Esophagus squamous epithelium (tissue), 5 donors: ENCODE measurements around the gene TMEM240. TPM values are rescaled to one million over a fixed set of nuclear protein-coding genes. Genes with fewer than 3 reads are reported as not detected.
"Not testable (repeated sequence)": the region's sequence is repeated elsewhere in the genome, so short reads cannot be mapped to it uniquely, and the experiment has no call there.

Experiments used
- DNase-seq: peaks from one replicate; lab custom pipeline; 2025; lab: John Stamatoyannopoulos, UW
- H3K27ac ChIP-seq, 4 donors: fragments of 200-600 bp; sonication (generic); one replicate each; pipeline ENCODE4 v1.5.1; 2016 to 2019; ENCODE audit warnings: mild to moderate bottlenecking in 1 of 4
- H3K27me3 ChIP-seq, 4 donors: fragments of 200-600 bp; sonication (generic); 1 replicate in 3 of 4; 2 replicates in 1 of 4; pipeline versions ENCODE4 v1.5.1 to v1.6.0; 2017 to 2021; ENCODE audit warnings: antibody characterized with exemption in 1 of 4
- H3K36me3 ChIP-seq, 3 donors: fragments of 200-600 bp; sonication (generic); one replicate each; pipeline ENCODE4 v1.5.1; 2016 to 2019
- H3K4me1 ChIP-seq, 3 donors: fragments of 200-600 bp; sonication (generic); one replicate each; pipeline ENCODE4 v1.5.1; 2017 to 2019
- H3K4me3 ChIP-seq, 4 donors: fragments of 200-600 bp; sonication (generic); 1 replicate in 3 of 4; 2 replicates in 1 of 4; pipeline ENCODE4 v1.5.1; 2016 to 2019; ENCODE audit warnings: mild to moderate bottlenecking in 2 of 4, moderate library complexity in 1 of 4
- H3K9me3 ChIP-seq, 3 donors: fragments of 200-600 bp; sonication (generic); one replicate each; pipeline ENCODE4 v1.5.1; 2016 to 2019
- POLR2A ChIP-seq, 4 donors: fragments of 450-650 bp; IDR thresholded peaks; one replicate each; pipeline ENCODE4 v1.6.1; 2017; ENCODE audit warnings: antibody characterized with exemption in 4 of 4, mild to moderate bottlenecking in 4 of 4, moderate library complexity in 3 of 4
- WGBS, 2 donors: methylation state at CpG; one replicate each; pipeline ENCODE4 v1.1.5; 2018; 5-methylcytosine and 5-hydroxymethylcytosine counted together
- intact Hi-C: fragments of 100-400 bp; cut with DNase I; formaldehyde crosslinking; loops from one replicate; pipeline ENCODE4 v1.15.0; 2022
- total RNA-seq, 4 donors: library from RNA; depleted of rRNA; stranded (reverse); fragments of >200 nt; gene quantifications; one replicate each; pipeline ENCODE4 v1.1.0, GENCODE V29; 2016
- TF ChIP-seq, protein P1 (sequence below), 6 experiments: fragments of 450-650 bp in 4 of 6; fragments of 200-600 bp in 2 of 6; sonication (generic) in 2 of 6; IDR thresholded peaks; one replicate each; pipeline ENCODE4 v1.5.1; 2016 to 2019; ENCODE audit warnings: antibody characterized with exemption in 6 of 6, mild to moderate bottlenecking in 4 of 6, moderate library complexity in 4 of 6
- donor health status: DM: yes; HTN: yes; CAD: no.

Gene TMEM240
- total RNA-seq, 4 donors from 2014 or later, result 2.7 TPM; not detected in 3

DNA sequence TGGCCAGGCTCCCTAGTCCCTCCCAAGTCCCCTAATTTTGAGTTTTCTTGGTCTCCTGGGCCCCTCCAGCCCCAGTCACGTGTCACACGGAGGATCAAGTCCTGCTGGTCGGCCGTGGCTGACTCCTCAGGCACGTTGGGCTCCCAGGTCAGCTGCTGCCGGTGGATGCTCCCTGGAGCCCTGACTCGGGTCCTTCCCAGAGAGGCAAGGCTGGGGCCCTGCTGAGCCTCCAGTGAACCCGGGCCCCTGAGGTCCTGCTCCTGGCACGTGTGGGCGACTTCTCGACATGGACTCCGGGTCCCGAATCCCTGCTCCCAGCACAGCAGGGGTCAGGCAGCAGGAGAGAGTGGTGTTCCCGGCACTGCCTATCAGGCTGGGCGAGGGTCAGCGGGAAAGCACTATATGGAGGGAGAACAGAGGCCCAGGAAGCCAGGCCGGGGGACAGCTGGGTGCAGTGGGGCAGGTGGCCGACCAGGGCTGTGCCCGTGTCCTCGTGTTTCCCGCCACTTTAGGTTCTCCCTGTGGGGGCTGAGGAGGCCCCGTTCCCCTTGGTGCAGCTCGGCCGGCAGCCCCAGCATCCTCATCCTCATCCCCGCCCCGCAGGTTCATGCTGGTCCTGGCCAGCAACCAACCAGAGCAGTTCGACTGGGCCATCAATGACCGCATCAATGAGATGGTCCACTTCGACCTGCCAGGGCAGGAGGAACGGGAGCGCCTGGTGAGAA lies 13.2 kb downstream of the TMEM240 start:
- intact Hi-C loops, result no loop called here
- peaks cover 0 to 14% (median 10%) of the 10 kb centered on the region in 3 donors for H3K9me3 ChIP-seq
- H3K27me3 ChIP-seq, result no peaks in the 10 kb centered on the region
- H3K4me1 ChIP-seq, result no peaks in the 10 kb centered on the region
- H3K4me3 ChIP-seq, result no peak overlapping the region
- peaks cover 7 to 87% (median 8%) of the 10 kb centered on the region in 3 donors for H3K36me3 ChIP-seq
- TF ChIP-seq, protein P1, sequence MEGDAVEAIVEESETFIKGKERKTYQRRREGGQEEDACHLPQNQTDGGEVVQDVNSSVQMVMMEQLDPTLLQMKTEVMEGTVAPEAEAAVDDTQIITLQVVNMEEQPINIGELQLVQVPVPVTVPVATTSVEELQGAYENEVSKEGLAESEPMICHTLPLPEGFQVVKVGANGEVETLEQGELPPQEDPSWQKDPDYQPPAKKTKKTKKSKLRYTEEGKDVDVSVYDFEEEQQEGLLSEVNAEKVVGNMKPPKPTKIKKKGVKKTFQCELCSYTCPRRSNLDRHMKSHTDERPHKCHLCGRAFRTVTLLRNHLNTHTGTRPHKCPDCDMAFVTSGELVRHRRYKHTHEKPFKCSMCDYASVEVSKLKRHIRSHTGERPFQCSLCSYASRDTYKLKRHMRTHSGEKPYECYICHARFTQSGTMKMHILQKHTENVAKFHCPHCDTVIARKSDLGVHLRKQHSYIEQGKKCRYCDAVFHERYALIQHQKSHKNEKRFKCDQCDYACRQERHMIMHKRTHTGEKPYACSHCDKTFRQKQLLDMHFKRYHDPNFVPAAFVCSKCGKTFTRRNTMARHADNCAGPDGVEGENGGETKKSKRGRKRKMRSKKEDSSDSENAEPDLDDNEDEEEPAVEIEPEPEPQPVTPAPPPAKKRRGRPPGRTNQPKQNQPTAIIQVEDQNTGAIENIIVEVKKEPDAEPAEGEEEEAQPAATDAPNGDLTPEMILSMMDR (IDR thresholded peaks at IDR 0.05), result no peak
- no peak for TF ChIP-seq POLR2A (IDR thresholded peaks at IDR 0.05)
- no peak for DNase-seq
- 91% methylated on average over 6 to 18 of the region's 31 CpGs for whole genome bisulfite sequencing, 2 donors
- H3K27ac ChIP-seq, result no peak overlapping the region

DNA sequence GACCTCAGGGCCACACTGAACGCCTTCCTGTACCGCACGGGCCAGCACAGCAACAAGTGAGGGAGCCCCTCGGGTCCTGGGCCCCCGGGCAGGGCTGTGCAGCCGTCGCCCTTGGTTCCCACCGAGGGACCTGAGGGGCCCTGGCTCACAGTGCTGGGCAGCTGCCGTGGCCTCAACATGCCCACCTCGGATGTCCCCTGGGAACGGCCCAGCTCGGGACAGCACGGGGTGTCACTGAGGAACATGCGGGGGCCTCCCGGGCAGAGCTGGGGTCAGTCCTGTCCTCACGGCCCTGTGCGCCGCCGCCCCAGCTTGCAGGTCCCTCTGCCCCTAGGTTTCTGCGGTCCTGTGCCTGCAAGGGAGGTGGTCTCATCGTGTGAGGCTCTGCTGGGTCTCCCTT lies 13.9 kb downstream of the TMEM240 start:
- intact Hi-C loops, DNase-seq, H3K4me3 ChIP-seq, H3K9me3 ChIP-seq, H3K27ac ChIP-seq, H3K27me3 ChIP-seq, H3K4me1 ChIP-seq: not testable (repeated sequence)
- no CpG with 5 or more reads among the region's 21 CpGs for WGBS, 2 donors
- H3K36me3 ChIP-seq, result peaks cover 7 to 91% (median 8%) of the 10 kb centered on the region in 3 donors

DNA sequence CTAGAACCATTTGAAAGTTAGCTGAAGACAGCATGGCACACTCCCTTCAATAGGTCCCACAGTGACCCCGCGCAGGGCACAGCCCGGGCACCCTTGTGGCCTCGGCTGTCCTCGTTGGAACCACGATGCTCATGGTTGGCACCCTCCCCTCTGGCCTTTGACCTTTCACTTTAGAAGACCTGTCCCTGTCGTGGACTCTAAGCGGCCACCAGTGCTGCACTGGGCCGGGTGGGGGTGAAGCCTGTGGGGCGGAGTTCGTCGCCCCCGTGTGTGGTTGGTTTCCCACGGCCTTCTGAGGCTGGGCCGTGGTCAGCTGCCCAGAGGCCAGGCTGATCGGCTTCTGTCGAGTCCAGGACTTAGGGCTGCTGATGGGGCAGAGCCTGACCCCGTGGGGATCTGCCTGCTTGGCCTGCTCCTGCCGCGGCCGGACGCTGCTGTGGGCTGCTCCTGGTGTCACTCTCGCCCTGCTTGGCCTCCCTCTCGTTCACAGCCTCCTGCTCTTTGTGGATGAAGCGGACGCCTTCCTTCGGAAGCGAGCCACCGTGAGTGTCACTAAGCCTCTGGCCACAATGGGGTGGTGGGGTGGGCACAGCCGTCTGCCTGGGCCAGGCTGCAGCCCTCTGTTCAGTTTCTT lies 15.6 kb downstream of the TMEM240 start:
- DNase-seq, H3K4me1 ChIP-seq, H3K4me3 ChIP-seq, intact Hi-C loops, H3K27me3 ChIP-seq, H3K9me3 ChIP-seq, H3K27ac ChIP-seq: not testable (repeated sequence)
- 90 to 100% methylated on average over 1 to 4 of the region's 30 CpGs for WGBS, 2 donors
- H3K36me3 ChIP-seq, result peaks cover 18 to 94% (median 19%) of the 10 kb centered on the region in 3 donors

DNA sequence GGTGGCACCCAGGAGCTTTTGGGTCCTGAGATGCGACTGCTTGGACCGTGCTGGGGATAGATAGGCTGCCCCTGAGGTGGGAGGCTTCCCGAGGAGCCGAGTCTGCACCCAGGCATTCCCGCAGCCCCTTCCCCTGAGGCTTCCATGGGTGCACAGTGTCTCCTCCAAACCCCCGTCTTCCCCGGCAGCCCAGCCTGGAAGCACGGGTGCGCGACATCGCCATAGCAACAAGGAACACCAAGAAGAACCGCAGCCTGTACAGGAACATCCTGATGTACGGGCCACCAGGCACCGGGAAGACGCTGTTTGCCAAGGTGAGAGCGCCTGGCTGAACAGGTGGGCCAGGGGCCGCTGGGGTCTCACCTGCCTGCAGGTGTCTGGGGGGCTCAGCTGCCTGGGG lies 16.8 kb downstream of the TMEM240 start:
- H3K4me1 ChIP-seq, H3K27ac ChIP-seq, H3K9me3 ChIP-seq, DNase-seq, H3K27me3 ChIP-seq, H3K4me3 ChIP-seq, intact Hi-C loops: not testable (repeated sequence)
- H3K36me3 ChIP-seq, result peaks cover 15 to 88% (median 19%) of the 10 kb centered on the region in 3 donors
- no CpG with 5 or more reads among the region's 17 CpGs for WGBS, 2 donors

DNA sequence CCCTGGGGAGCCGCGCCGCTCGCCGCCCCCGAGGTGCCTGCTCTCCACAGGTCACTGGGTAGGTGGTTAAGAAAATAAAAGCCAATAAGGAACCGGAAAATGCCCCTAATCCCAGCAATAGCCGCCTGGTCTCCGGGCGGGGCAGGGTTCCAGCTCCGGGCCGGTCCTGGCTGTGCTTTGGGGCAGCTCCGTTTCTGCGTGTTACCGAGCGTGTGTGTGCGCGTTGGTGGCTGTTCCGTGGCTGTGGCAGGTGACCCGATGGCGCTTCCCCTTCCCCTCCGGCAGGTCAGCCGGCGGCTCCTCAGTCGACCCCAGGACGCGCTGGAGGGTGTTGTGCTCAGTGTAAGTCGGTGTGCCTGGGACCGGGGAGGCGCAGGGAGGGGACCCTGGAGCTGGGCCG lies 17.2 kb downstream of the TMEM240 start:
- H3K27ac ChIP-seq, H3K27me3 ChIP-seq, H3K4me1 ChIP-seq, H3K4me3 ChIP-seq, DNase-seq, H3K9me3 ChIP-seq, intact Hi-C loops: not testable (repeated sequence)
- WGBS, 2 donors, result 89% methylated on average over 19 of the region's 31 CpGs; no CpG with 5 or more reads in 1 of the 2 donors
- peaks cover 14 to 88% (median 16%) of the 10 kb centered on the region in 3 donors for H3K36me3 ChIP-seq

DNA sequence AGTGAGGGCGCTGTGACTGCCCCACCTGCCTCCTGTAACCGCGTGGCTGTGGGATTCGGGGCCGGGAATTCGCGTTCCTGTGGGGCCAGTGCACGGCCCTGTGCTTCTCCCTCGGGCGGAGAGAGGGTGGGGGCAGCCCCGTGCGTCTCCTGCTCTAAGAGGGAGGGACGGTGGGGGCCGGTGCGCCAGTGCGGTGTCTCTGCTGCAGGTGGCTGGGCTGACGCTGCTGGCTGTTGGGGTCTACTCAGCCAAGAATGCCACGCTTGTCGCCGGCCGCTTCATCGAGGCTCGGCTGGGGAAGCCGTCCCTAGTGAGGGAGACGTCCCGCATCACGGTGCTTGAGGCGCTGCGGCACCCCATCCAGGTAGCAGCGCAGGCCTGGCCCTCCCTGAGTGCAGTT lies 17.9 kb downstream of the TMEM240 start:
- H3K27ac ChIP-seq, DNase-seq, intact Hi-C loops, H3K4me1 ChIP-seq, H3K27me3 ChIP-seq, H3K9me3 ChIP-seq, H3K4me3 ChIP-seq: not testable (repeated sequence)
- WGBS, 2 donors, result 95 to 100% methylated on average over 1 to 11 of the region's 30 CpGs
- H3K36me3 ChIP-seq, result peaks cover 17 to 88% (median 19%) of the 10 kb centered on the region in 3 donors

DNA sequence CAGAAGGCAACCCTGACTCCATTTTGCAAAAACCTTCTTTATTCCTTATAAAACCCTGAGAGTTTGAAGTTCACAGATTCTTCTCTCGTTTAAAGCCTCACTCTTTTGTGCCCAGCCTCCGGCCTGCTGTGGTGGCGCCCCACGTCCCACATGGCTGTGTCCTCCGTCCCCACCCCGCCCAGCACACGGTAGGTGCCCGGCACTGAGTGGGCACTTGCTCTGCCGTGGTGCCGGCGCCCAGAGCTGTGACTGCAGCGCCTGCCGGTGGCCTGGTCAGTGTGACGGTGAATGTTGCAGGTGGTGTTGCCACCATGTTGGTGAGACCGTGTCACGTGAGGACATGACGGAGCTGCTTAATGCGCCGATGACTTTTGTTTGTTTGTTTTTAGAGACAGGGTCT lies 19.1 kb downstream of the TMEM240 start:
- Histone ChIP-seq H3K4me1 (no peaks in the 10 kb centered on the region), H3K9me3 (no peaks in the 10 kb centered on the region), H3K27me3 (no peaks in the 10 kb centered on the region), H3K27ac (no peak overlapping the region), H3K4me3 (no peak overlapping the region), H3K36me3 (peaks cover 19 to 86% (median 20%) of the 10 kb centered on the region in 3 donors)
- WGBS, 2 donors, result 91 to 93% methylated on average over 10 to 19 of the region's 19 CpGs
- intact Hi-C loops, result no loop called here
- DNase-seq, result no peak
- TF ChIP-seq POLR2A (IDR thresholded peaks at IDR 0.05), result no peak
- TF ChIP-seq, protein P1 (IDR thresholded peaks at IDR 0.05), result no peak

DNA sequence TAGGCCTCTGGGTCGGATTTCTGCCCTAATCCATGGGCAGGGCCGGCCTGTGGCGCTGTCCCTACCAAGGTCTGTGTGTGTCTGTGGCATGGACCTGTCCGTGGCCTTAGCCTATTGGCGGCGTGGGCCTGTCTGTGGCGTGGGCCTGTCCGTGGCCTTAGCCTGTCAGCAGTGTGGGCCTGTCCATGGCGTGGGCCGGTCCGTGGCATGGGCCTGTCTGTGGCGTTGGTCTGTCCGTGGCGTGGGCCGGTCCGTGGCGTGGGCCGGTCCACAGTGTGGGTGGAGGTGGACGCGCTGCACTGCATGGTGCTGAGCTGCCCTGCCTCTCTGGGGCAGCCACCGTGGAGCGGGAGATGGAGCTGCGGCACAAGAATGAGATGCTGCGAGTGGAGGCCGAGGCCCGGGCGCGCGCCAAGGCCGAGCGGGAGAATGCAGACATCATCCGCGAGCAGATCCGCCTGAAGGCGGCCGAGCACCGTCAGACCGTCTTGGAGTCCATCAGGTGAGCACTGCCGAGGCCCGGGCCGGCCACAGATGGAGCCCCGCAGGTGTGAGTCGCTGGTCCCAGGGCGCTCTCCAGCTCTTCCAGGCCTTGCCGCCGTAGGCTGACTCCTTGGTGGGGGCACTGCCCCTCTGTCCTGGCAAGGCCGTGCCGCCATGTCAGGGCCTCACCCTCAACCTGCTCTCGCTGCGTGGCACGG lies 20.5 kb downstream of the TMEM240 start:
- not testable (repeated sequence) for H3K4me3 ChIP-seq, DNase-seq, H3K4me1 ChIP-seq, H3K27ac ChIP-seq, H3K27me3 ChIP-seq, H3K9me3 ChIP-seq
- intact Hi-C loops, result loop anchor here (10.0 kb wide), 1 partner anchor 135 kb away; no protein-coding TSS in a partner anchor
- WGBS, 2 donors, result 95 to 100% methylated on average over 7 to 15 of the region's 51 CpGs
- peaks cover 19 to 86% (median 20%) of the 10 kb centered on the region in 3 donors for H3K36me3 ChIP-seq

DNA sequence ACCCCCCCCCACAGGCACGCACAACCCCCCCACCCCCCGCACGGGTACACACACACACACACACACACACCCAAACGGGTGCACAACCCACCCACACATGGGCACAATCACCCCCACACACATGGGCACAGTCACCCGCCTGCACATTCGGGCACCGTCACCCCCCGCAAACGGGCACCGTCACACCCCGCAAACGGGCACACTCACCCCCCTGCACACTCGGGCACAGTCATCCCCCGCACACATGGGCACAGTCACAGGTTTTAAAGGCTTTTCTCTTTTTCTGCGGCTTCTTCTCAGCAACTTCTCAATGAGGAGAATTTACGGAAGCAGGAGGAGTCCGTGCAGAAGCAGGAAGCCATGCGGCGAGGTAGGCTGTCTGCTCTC lies 21.8 kb downstream of the TMEM240 start:
- not testable (repeated sequence) for DNase-seq, H3K4me3 ChIP-seq, H3K9me3 ChIP-seq, H3K4me1 ChIP-seq, H3K27ac ChIP-seq, H3K27me3 ChIP-seq
- intact Hi-C loops, result loop anchor here (10.0 kb wide), 1 partner anchor 134 kb away; no protein-coding TSS in a partner anchor
- 60 to 87% methylated on average over 2 to 10 of the region's 19 CpGs for WGBS, 2 donors
- H3K36me3 ChIP-seq, result peaks cover 19 to 80% (median 20%) of the 10 kb centered on the region in 3 donors
